DOHH2 (cell line): ENCODE results near the gene AGXT.

Experiments used
- H3F3A ChIP-seq: fragments of 200-600 bp; sonication (generic), shearing (Covaris generic); 2 replicates; pipeline ENCODE4 v1.6.0; 2016; ENCODE audit warnings: antibody characterized with exemption, mild to moderate bottlenecking; ENCODE audit not compliant: control insufficient read depth, insufficient read depth
- H3K27ac ChIP-seq: fragments of 200-600 bp; sonication (generic); 2 replicates; pipeline ENCODE4 v1.5.1; 2014; ENCODE audit warnings: low read depth, mild to moderate bottlenecking, low read length, moderate library complexity
- H3K27me3 ChIP-seq: fragments of 200-600 bp; sonication (generic); 2 replicates; pipeline ENCODE4 v1.6.1; 2014; ENCODE audit warnings: mild to moderate bottlenecking, low read length, mixed read lengths; ENCODE audit not compliant: control insufficient read depth
- H3K36me3 ChIP-seq: fragments of 200-600 bp; sonication (generic); 2 replicates; pipeline ENCODE4 v1.6.1; 2014; ENCODE audit warnings: mild to moderate bottlenecking, low read length, moderate library complexity, mixed read lengths; ENCODE audit not compliant: control insufficient read depth
- H3K4me1 ChIP-seq: fragments of 200-600 bp; sonication (generic); 2 replicates; pipeline ENCODE4 v1.6.1; 2014; ENCODE audit warnings: mild to moderate bottlenecking, low read length, mixed read lengths; ENCODE audit not compliant: control insufficient read depth
- H3K4me2 ChIP-seq: fragments of 200-600 bp; sonication (generic); 2 replicates; pipeline ENCODE4 v1.6.0; 2014; ENCODE audit warnings: mild to moderate bottlenecking, low read length, moderate library complexity
- H3K4me3 ChIP-seq: fragments of 200-600 bp; sonication (generic); 2 replicates; pipeline ENCODE4 v1.5.1; 2014; ENCODE audit warnings: mild to moderate bottlenecking, low read length, mixed read lengths
- H3K79me2 ChIP-seq: fragments of 200-600 bp; sonication (generic); 2 replicates; pipeline ENCODE4 v1.6.1; 2014; ENCODE audit warnings: mild to moderate bottlenecking, low read length, mixed read lengths; ENCODE audit not compliant: control insufficient read depth
- H3K9me2 ChIP-seq: fragments of 200-600 bp; sonication (generic); replicated peaks from 2 replicates; pipeline ENCODE4 v1.6.1; 2014; ENCODE audit warnings: mild to moderate bottlenecking, low read length, mixed read lengths; ENCODE audit not compliant: control insufficient read depth
- H3K9me3 ChIP-seq: fragments of 200-600 bp; sonication (generic); 2 replicates; pipeline ENCODE4 v1.6.1; 2014; ENCODE audit warnings: antibody characterized with exemption, low read length, mixed read lengths; ENCODE audit not compliant: control insufficient read depth, insufficient read depth
- H4K20me1 ChIP-seq: fragments of 200-600 bp; sonication (generic); 2 replicates; pipeline ENCODE4 v1.6.0; 2014; ENCODE audit warnings: low read depth, mild to moderate bottlenecking, antibody characterized with exemption, low read length, moderate library complexity; ENCODE audit not compliant: control insufficient read depth, insufficient read depth
- EZH2phosphoT487 ChIP-seq: fragments of 200-600 bp; sonication (generic); IDR thresholded peaks from 2 replicates; pipeline ENCODE4 v1.6.1; 2017; ENCODE audit warnings: borderline replicate concordance, mild to moderate bottlenecking, antibody characterized with exemption, low read length, moderate library complexity, mixed read lengths
- TF ChIP-seq, protein P1 (sequence below): fragments of 200-600 bp; sonication (generic); IDR thresholded peaks from one replicate; pipeline ENCODE4 v1.5.1; 2014; ENCODE audit warnings: antibody characterized with exemption, mild to moderate bottlenecking, low read depth, low read length; ENCODE audit not compliant: poor library complexity, severe bottlenecking

AGXT gene

GRCh38 chr2:240861547-240861946 is 7.1 kb upstream of the AGXT start:
- Histone ChIP-seq H3K27ac (no peak overlapping the region), H3K36me3 (no peaks in the 10 kb centered on the region), H3K9me2 (no peaks in the 10 kb centered on the region), H3K4me2 (no peak overlapping the region), H3K27me3 (peaks cover 10% of the 10 kb centered on the region), H3K79me2 (no peaks in the 10 kb centered on the region), H3K9me3 (no peaks in the 10 kb centered on the region), H4K20me1 (no peaks in the 10 kb centered on the region), H3F3A (no peaks in the 10 kb centered on the region), H3K4me1 (no peaks in the 10 kb centered on the region), H3K4me3 (no peak overlapping the region)
- TF ChIP-seq, protein P1, sequence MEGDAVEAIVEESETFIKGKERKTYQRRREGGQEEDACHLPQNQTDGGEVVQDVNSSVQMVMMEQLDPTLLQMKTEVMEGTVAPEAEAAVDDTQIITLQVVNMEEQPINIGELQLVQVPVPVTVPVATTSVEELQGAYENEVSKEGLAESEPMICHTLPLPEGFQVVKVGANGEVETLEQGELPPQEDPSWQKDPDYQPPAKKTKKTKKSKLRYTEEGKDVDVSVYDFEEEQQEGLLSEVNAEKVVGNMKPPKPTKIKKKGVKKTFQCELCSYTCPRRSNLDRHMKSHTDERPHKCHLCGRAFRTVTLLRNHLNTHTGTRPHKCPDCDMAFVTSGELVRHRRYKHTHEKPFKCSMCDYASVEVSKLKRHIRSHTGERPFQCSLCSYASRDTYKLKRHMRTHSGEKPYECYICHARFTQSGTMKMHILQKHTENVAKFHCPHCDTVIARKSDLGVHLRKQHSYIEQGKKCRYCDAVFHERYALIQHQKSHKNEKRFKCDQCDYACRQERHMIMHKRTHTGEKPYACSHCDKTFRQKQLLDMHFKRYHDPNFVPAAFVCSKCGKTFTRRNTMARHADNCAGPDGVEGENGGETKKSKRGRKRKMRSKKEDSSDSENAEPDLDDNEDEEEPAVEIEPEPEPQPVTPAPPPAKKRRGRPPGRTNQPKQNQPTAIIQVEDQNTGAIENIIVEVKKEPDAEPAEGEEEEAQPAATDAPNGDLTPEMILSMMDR = no peak
- TF ChIP-seq EZH2phosphoT487 = no peak

DNA sequence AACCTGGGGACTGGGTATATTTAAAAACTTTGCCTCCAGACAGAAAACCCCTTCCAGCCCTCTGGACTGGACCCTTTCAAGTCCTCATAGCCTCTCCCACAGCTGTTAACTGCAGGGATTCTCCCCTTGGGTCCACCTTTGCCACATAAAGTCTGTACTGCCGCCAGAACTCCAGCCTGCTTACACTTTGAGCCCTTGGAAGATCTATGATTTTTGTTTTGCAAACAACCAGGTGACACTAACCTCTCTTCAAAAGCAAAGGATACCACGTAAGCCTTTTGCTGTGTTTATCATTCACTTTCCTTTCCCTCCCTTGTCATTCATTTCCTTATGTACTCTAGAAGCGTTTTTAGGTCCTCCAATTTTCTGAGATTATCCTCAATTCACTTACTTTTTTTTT is 4.1 kb upstream of the AGXT start:
- Histone ChIP-seq H3K27me3 (peaks cover 10% of the 10 kb centered on the region), H3K4me2 (no peak overlapping the region), H3F3A (no peaks in the 10 kb centered on the region), H3K9me2 (no peaks in the 10 kb centered on the region), H3K27ac (no peak overlapping the region), H3K79me2 (no peaks in the 10 kb centered on the region), H3K9me3 (no peaks in the 10 kb centered on the region), H3K4me1 (no peaks in the 10 kb centered on the region), H3K4me3 (no peak overlapping the region), H4K20me1 (no peaks in the 10 kb centered on the region), H3K36me3 (no peaks in the 10 kb centered on the region)
- TF ChIP-seq, protein P1 = no peak
- no peak for TF ChIP-seq EZH2phosphoT487

GRCh38 chr2:240865391-240865790 is 3.2 kb upstream of the AGXT start:
- Histone ChIP-seq H3K27ac (no peak overlapping the region), H3K27me3 (peaks cover 10% of the 10 kb centered on the region), H3K4me2 (no peak overlapping the region), H3K9me2 (no peaks in the 10 kb centered on the region), H3K4me1 (no peaks in the 10 kb centered on the region), H3K79me2 (no peaks in the 10 kb centered on the region), H3K36me3 (no peaks in the 10 kb centered on the region), H4K20me1 (no peaks in the 10 kb centered on the region), H3K9me3 (no peaks in the 10 kb centered on the region), H3F3A (no peaks in the 10 kb centered on the region), H3K4me3 (no peak overlapping the region)
- TF ChIP-seq EZH2phosphoT487 = no peak
- TF ChIP-seq, protein P1 = no peak
